BLaER1 treated with 17β-estradiol and CSF1 and Interleukin-3, amounts not matched to agents 10 nM and 100 nM (cell line): Measurements from ENCODE around the gene UBQLN4.

Source experiments
- H3K27ac ChIP-seq, 11 experiments: shearing (Covaris generic); formaldehyde crosslinking; 2 replicates each; pipeline ENCODE4 v1.8.1; 2022
- H3K27me3 ChIP-seq, 11 experiments: shearing (Covaris generic); formaldehyde crosslinking; 2 replicates each; pipeline ENCODE4 v1.8.1; 2022
- H3K36me3 ChIP-seq, 11 experiments: shearing (Covaris generic); formaldehyde crosslinking; 2 replicates each; pipeline ENCODE4 v1.8.1; 2022
- H3K4me1 ChIP-seq, 10 experiments: shearing (Covaris generic); formaldehyde crosslinking; 2 replicates each; pipeline ENCODE4 v1.8.1; 2022
- H3K4me2 ChIP-seq, 11 experiments: shearing (Covaris generic); formaldehyde crosslinking; 2 replicates each; pipeline ENCODE4 v1.8.1; 2022
- H3K4me3 ChIP-seq, 10 experiments: shearing (Covaris generic); formaldehyde crosslinking; 2 replicates each; pipeline ENCODE4 v1.8.1; 2022
- H3K9ac ChIP-seq, 11 experiments: shearing (Covaris generic); formaldehyde crosslinking; 2 replicates each; pipeline ENCODE4 v1.8.1; 2022
- H3K9me3 ChIP-seq, 11 experiments: shearing (Covaris generic); formaldehyde crosslinking; replicated peaks in 1 of 11; 2 replicates each; pipeline ENCODE4 v1.8.1; 2022
- H4K20me1 ChIP-seq, 11 experiments: shearing (Covaris generic); formaldehyde crosslinking; 2 replicates each; pipeline ENCODE4 v1.8.1; 2022
- Cebpa-rat ChIP-seq, 11 experiments: shearing (Covaris generic); IDR thresholded peaks; 2 replicates each; pipeline ENCODE4 v1.8.1; 2022

Gene UBQLN4

GRCh38 chr1:156096640-156097391 is 43.2 kb upstream of the UBQLN4 start:
- Histone ChIP-seq H3K9me3 (no peaks in the 10 kb centered on the region), H4K20me1 (peaks cover 0 to 40% (median 21%) of the 10 kb centered on the region in 11 experiments; a peak in 14 of 22 replicates), H3K4me1 (peaks cover 35 to 74% (median 54%) of the 10 kb centered on the region in 10 experiments), H3K4me2 (peak overlapping the region; percentile 75 to 94 (median 90)), H3K27ac (peak overlapping the region; percentile 57 to 94 (median 79); a peak in 21 of 22 replicates), H3K27me3 (peaks cover 0 to 15% (median 3%) of the 10 kb centered on the region in 11 experiments; a peak in 5 of 22 replicates), H3K36me3 (no peaks in the 10 kb centered on the region), H3K4me3 (peak overlapping the region in 3 of 10 experiments; percentile 15 to 52 (median 30); a peak in 6 of 20 replicates), H3K9ac (peak overlapping the region; percentile 25 to 83 (median 67); a peak in 21 of 22 replicates)
- 0 out of 22 replicates have a peak, but pooled peaks of 1 of the 11 experiments have one; percentile 11 for TF ChIP-seq Cebpa-rat (IDR thresholded peaks at IDR 0.05)

GRCh38 chr1:156095906-156096508 is 42.4 kb upstream of the UBQLN4 start:
- Histone ChIP-seq H3K4me2 (peak overlapping the region; percentile 75 to 94 (median 90)), H3K9me3 (no peaks in the 10 kb centered on the region), H3K4me1 (peaks cover 35 to 69% (median 50%) of the 10 kb centered on the region in 10 experiments), H3K27ac (peak overlapping the region; percentile 57 to 94 (median 79); a peak in 16 of 22 replicates), H3K9ac (peak overlapping the region; percentile 24 to 83 (median 67); a peak in 19 of 22 replicates), H4K20me1 (peaks cover 0 to 41% (median 21%) of the 10 kb centered on the region in 11 experiments; a peak in 14 of 22 replicates), H3K4me3 (peak overlapping the region in 2 of 10 experiments; percentile 15 to 52; a peak in 2 of 20 replicates), H3K36me3 (no peaks in the 10 kb centered on the region), H3K27me3 (peaks cover 0 to 15% (median 3%) of the 10 kb centered on the region in 11 experiments; a peak in 5 of 22 replicates)
- TF ChIP-seq Cebpa-rat (IDR thresholded peaks at IDR 0.05): 0 out of 22 replicates have a peak, but pooled peaks of 1 of the 11 experiments have one; percentile 26

- no peaks in the 10 kb centered on the region for H3K27me3 ChIP-seq
- H3K4me1 ChIP-seq: peaks cover 47 to 72% (median 52%) of the 10 kb centered on the region in 10 experiments
- no peak for TF ChIP-seq Cebpa-rat (IDR thresholded peaks at IDR 0.05)
- H3K9ac ChIP-seq: no peak overlapping the region
- peaks cover 0 to 34% (median 14%) of the 10 kb centered on the region in 11 experiments; a peak in 14 of 22 replicates for H4K20me1 ChIP-seq
- no peak overlapping the region for H3K4me3 ChIP-seq
- no peaks in the 10 kb centered on the region for H3K36me3 ChIP-seq
- no peak overlapping the region for H3K27ac ChIP-seq
- no peak overlapping the region for H3K4me2 ChIP-seq
- H3K9me3 ChIP-seq: no peaks in the 10 kb centered on the region
These were observed 38.0 kb upstream of the UBQLN4 start for GRCh38 chr1:156091610-156092009.

- H3K27me3 ChIP-seq: no peaks in the 10 kb centered on the region
- no peak for TF ChIP-seq Cebpa-rat (IDR thresholded peaks at IDR 0.05)
- H3K4me3 ChIP-seq: no peak overlapping the region; a peak in 2 of 20 replicates
- no peaks in the 10 kb centered on the region for H3K9me3 ChIP-seq
- H3K4me2 ChIP-seq: peak overlapping the region; percentile 76 to 98 (median 88)
- H3K27ac ChIP-seq: peak overlapping the region in 5 of 11 experiments; percentile 45 to 71 (median 70); a peak in 8 of 22 replicates
- peaks cover 39 to 72% (median 51%) of the 10 kb centered on the region in 10 experiments for H3K4me1 ChIP-seq
- H3K36me3 ChIP-seq: no peaks in the 10 kb centered on the region
- H3K9ac ChIP-seq: peak overlapping the region in 4 of 11 experiments; percentile 45 to 78 (median 64); a peak in 6 of 22 replicates
- peaks cover 0 to 27% (median 7%) of the 10 kb centered on the region in 11 experiments; a peak in 11 of 22 replicates for H4K20me1 ChIP-seq
These were observed 37.2 kb upstream of the UBQLN4 start for GRCh38 chr1:156090840-156091188.

GRCh38 chr1:156090138-156090839 is 36.7 kb upstream of the UBQLN4 start:
- H3K9me3 ChIP-seq: no peaks in the 10 kb centered on the region
- H3K4me2 ChIP-seq: peak overlapping the region; percentile 76 to 98 (median 88)
- TF ChIP-seq Cebpa-rat (IDR thresholded peaks at IDR 0.05): no peak
- H3K4me1 ChIP-seq: peaks cover 34 to 70% (median 49%) of the 10 kb centered on the region in 10 experiments
- peaks cover 0 to 22% (median 4%) of the 10 kb centered on the region in 11 experiments; a peak in 8 of 22 replicates for H4K20me1 ChIP-seq
- H3K27me3 ChIP-seq: no peaks in the 10 kb centered on the region
- peak overlapping the region; percentile 3 to 78 (median 45); a peak in 19 of 22 replicates for H3K9ac ChIP-seq
- peak overlapping the region in 9 of 11 experiments; percentile 34 to 71 (median 49); a peak in 17 of 22 replicates for H3K27ac ChIP-seq
- no peaks in the 10 kb centered on the region for H3K36me3 ChIP-seq
- peak overlapping the region in 5 of 10 experiments; percentile 20 to 43 (median 33); a peak in 8 of 20 replicates for H3K4me3 ChIP-seq

- no peaks in the 10 kb centered on the region for H3K9me3 ChIP-seq
- peaks cover 0 to 19% (median 4%) of the 10 kb centered on the region in 11 experiments; a peak in 8 of 22 replicates for H4K20me1 ChIP-seq
- peak overlapping the region in 10 of 11 experiments; percentile 4 to 71 (median 44); a peak in 18 of 22 replicates for H3K27ac ChIP-seq
- peak overlapping the region in 6 of 10 experiments; percentile 4 to 43 (median 26); a peak in 8 of 20 replicates for H3K4me3 ChIP-seq
- H3K4me1 ChIP-seq: peaks cover 38 to 70% (median 51%) of the 10 kb centered on the region in 10 experiments
- no peak for TF ChIP-seq Cebpa-rat (IDR thresholded peaks at IDR 0.05)
- H3K27me3 ChIP-seq: no peaks in the 10 kb centered on the region
- peak overlapping the region; percentile 76 to 98 (median 88) for H3K4me2 ChIP-seq
- peak overlapping the region; percentile 3 to 78 (median 45); a peak in 20 of 22 replicates for H3K9ac ChIP-seq
- no peaks in the 10 kb centered on the region for H3K36me3 ChIP-seq
These were observed 36.1 kb upstream of the UBQLN4 start for GRCh38 chr1:156089704-156090103.

GRCh38 chr1:156086256-156086662 is 32.7 kb upstream of the UBQLN4 start:
- Histone ChIP-seq H3K9me3 (no peaks in the 10 kb centered on the region), H3K4me1 (peaks cover 57 to 79% (median 69%) of the 10 kb centered on the region in 10 experiments), H3K4me3 (no peak overlapping the region), H3K36me3 (no peaks in the 10 kb centered on the region), H4K20me1 (peaks cover 0 to 18% (median 4%) of the 10 kb centered on the region in 11 experiments; a peak in 8 of 22 replicates), H3K4me2 (peak overlapping the region in 6 of 11 experiments; percentile 1 to 99 (median 19); a peak in 7 of 22 replicates), H3K27ac (no peak overlapping the region), H3K9ac (peak overlapping the region in 1 of 11 experiments; percentile 38; a peak in 1 of 22 replicates), H3K27me3 (no peaks in the 10 kb centered on the region)
- no peak for TF ChIP-seq Cebpa-rat (IDR thresholded peaks at IDR 0.05)
